Neural progenitor cell (in vitro differentiated cells): ENCODE measurements around the gene SPOP.

ENCODE experiments used
- CTCF ChIP-seq: fragments of 200-600 bp; sonication (generic); IDR thresholded peaks from 2 replicates; pipeline ENCODE4 v1.5.1; 2017; ENCODE audit warnings: antibody characterized with exemption, mild to moderate bottlenecking
- EZH2 ChIP-seq: fragments of 200-600 bp; sonication (generic); IDR thresholded peaks from 2 replicates; pipeline ENCODE4 v1.6.1; 2017; ENCODE audit warnings: antibody characterized with exemption, mild to moderate bottlenecking, moderate library complexity

GRCh38 chr17:49549311-49549605 lies 128.6 kb downstream of the SPOP start:
- no peak for TF ChIP-seq CTCF
- no peak for TF ChIP-seq EZH2
